Stimulated activated CD4-positive, alpha-beta T cell treated with anti-CD3 and anti-CD28 coated beads, Interleukin-15, amount 100 ng/mL, for 48 hours (primary cell): Measurements from ENCODE around the gene AMMECR1L.
"Not testable (repeated sequence)": the region's sequence is repeated elsewhere in the genome, so short reads cannot be mapped to it uniquely, and the experiment has no call there.

Experiments used
- DNase-seq, 2 donors: peaks; one replicate each; pipeline ENCODE4 v3.0.0-alpha.2; 2020; ENCODE audit warnings: low read depth in 2 of 2

AMMECR1L gene

GRCh38 chr2:127841466-127842178 lies 44.1 kb downstream of the AMMECR1L start:
- DNase-seq: no peak

GRCh38 chr2:127840893-127841292 lies 44.9 kb downstream of the AMMECR1L start:
- DNase-seq: no peak

- no peak for DNase-seq
These were observed 50.8 kb downstream of the AMMECR1L start for GRCh38 chr2:127834951-127835350.

- peak; percentile 57 to 59 for DNase-seq
These were observed 55.9 kb downstream of the AMMECR1L start for GRCh38 chr2:127829845-127830246.

- DNase-seq: not testable (repeated sequence)
These were observed 59.0 kb downstream of the AMMECR1L start for GRCh38 chr2:127826708-127827107.

GRCh38 chr2:127826047-127826446 lies 59.7 kb downstream of the AMMECR1L start:
- no peak for DNase-seq

- no peak for DNase-seq
These were observed 65.6 kb downstream of the AMMECR1L start for GRCh38 chr2:127820080-127820668.

- no peak for DNase-seq
These were observed 66.8 kb downstream of the AMMECR1L start for GRCh38 chr2:127818794-127819425.

- no peak for DNase-seq
These were observed 67.5 kb downstream of the AMMECR1L start for GRCh38 chr2:127818241-127818640.

GRCh38 chr2:127814677-127815076 lies 71.1 kb downstream of the AMMECR1L start:
- DNase-seq: no peak

GRCh38 chr2:127812441-127812840 lies 73.3 kb downstream of the AMMECR1L start:
- DNase-seq: not testable (repeated sequence)
